Mesendoderm (in vitro differentiated cells): ENCODE results near the gene KRTAP5-6.

ENCODE experiments used
- DNase-seq: peaks from one replicate; pipeline ENCODE4 v3.0.0; 2013
- H2AK5ac ChIP-seq: 2 replicates; pipeline ENCODE4 v1.6.1; 2013; ENCODE audit warnings: low read length, inconsistent platforms
- H2BK120ac ChIP-seq: 2 replicates; pipeline ENCODE4 v1.6.1; 2013; ENCODE audit warnings: low read depth, mild to moderate bottlenecking, low read length, moderate library complexity, mixed read lengths
- H2BK15ac ChIP-seq: replicated peaks from 2 replicates; pipeline ENCODE4 v1.6.1; 2013; ENCODE audit warnings: low read depth, mild to moderate bottlenecking, moderate library complexity
- H2BK5ac ChIP-seq: 2 replicates; pipeline ENCODE4 v1.6.1; 2013; ENCODE audit warnings: low read length, inconsistent platforms
- H3K18ac ChIP-seq: 2 replicates; pipeline ENCODE4 v1.6.1; 2013; ENCODE audit warnings: mild to moderate bottlenecking, low read length, mixed read lengths
- H3K23ac ChIP-seq: one replicate; pipeline ENCODE4 v1.6.1; 2013; ENCODE audit warnings: low read length
- H3K27ac ChIP-seq: 2 replicates; pipeline ENCODE4 v1.5.1; 2013; ENCODE audit warnings: low read depth, mild to moderate bottlenecking, inconsistent platforms, low read length, moderate library complexity
- H3K27me3 ChIP-seq: 2 replicates; pipeline ENCODE4 v1.6.1; 2013; ENCODE audit warnings: low read length, control low read depth, mild to moderate bottlenecking, inconsistent platforms; ENCODE audit not compliant: insufficient read depth, poor library complexity
- H3K36me3 ChIP-seq: 2 replicates; pipeline ENCODE4 v1.6.1; 2013; ENCODE audit warnings: low read length, inconsistent platforms; ENCODE audit not compliant: control insufficient read depth, insufficient read depth
- H3K4ac ChIP-seq: one replicate; pipeline ENCODE4 v1.6.1; 2013; ENCODE audit warnings: low read depth, mild to moderate bottlenecking, low read length, moderate library complexity
- H3K4me1 ChIP-seq: 2 replicates; pipeline ENCODE4 v1.6.1; 2013; ENCODE audit warnings: low read depth, low read length, inconsistent platforms; ENCODE audit not compliant: control insufficient read depth
- H3K4me2 ChIP-seq: 2 replicates; pipeline ENCODE4 v1.6.1; 2013; ENCODE audit warnings: low read length
- H3K4me3 ChIP-seq: 2 replicates; pipeline ENCODE4 v1.5.1; 2013; ENCODE audit warnings: mild to moderate bottlenecking, low read length
- H3K56ac ChIP-seq: one replicate; pipeline ENCODE4 v1.6.1; 2013; ENCODE audit warnings: low read length
- H3K79me1 ChIP-seq: 2 replicates; pipeline ENCODE4 v1.6.1; 2013; ENCODE audit warnings: low read length, inconsistent platforms
- H3K79me2 ChIP-seq: 2 replicates; pipeline ENCODE4 v1.6.1; 2013; ENCODE audit warnings: mild to moderate bottlenecking, low read length; ENCODE audit not compliant: control insufficient read depth, insufficient read depth
- H3K9ac ChIP-seq: 2 replicates; pipeline ENCODE4 v1.6.1; 2013; ENCODE audit warnings: low read length, inconsistent platforms
- H4K5ac ChIP-seq: one replicate; pipeline ENCODE4 v1.6.1; 2013; ENCODE audit warnings: low read length
- H4K8ac ChIP-seq: one replicate; pipeline ENCODE4 v1.6.1; 2013; ENCODE audit warnings: low read depth, mild to moderate bottlenecking, control low read depth, low read length, moderate library complexity
- WGBS: extraction: QIAGEN DNeasy Blood & Tissue Kit; methylation state at CpG from one replicate; pipeline ENCODE4 v1.1.7; 2013; ENCODE audit warnings: low lambda C conversion rate, missing lambda C conversion rate; ENCODE audit not compliant: insufficient coverage; ENCODE audit errors: extremely low coverage; 5-methylcytosine and 5-hydroxymethylcytosine counted together

Gene KRTAP5-6

DNA sequence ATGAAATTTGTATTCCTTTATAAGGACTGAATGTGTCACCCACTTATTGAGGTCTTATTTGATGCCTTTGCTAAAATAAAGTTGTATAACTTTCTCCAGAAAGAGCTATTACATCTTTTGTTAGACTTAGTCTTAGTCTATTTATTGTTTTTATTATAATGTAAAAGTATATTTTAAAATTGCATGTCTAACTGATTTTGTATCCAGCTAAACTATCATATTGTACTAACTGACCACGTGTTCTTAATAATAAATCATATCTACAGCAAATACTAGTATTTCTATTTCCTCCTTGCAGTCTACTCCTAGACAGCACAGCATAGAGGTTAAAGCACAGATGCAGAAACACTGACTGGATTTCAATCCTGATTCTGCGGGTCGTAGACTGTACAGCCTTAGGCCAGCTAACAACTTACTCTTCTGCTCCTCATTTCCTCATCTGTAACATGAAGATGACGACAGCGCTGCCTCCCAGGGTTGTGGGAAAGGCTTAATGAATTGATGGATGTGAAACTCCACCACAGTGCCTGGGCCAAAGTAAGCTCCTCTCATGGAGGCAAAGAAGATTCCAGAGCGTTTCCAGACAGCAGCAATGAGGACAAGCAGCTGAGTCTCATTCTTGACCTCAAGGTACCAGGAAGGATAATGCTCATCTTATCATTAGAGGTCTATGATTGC is 40.2 kb downstream of the KRTAP5-6 start:
- Histone ChIP-seq H2BK15ac (no peak overlapping the region), H3K18ac (no peak overlapping the region), H3K23ac (no peak overlapping the region), H4K8ac (no peak overlapping the region), H2AK5ac (no peak overlapping the region), H3K56ac (no peak overlapping the region), H3K36me3 (no peaks in the 10 kb centered on the region), H3K27me3 (no peaks in the 10 kb centered on the region), H2BK5ac (no peak overlapping the region), H3K4me1 (no peaks in the 10 kb centered on the region), H3K79me2 (no peaks in the 10 kb centered on the region), H3K27ac (no peak overlapping the region), H3K4me2 (no peak overlapping the region), H3K4me3 (no peak overlapping the region), H3K9ac (no peak overlapping the region), H3K79me1 (no peaks in the 10 kb centered on the region), H2BK120ac (no peak overlapping the region), H3K4ac (no peak overlapping the region), H4K5ac (no peak overlapping the region)
- WGBS = no CpG with 5 or more reads among the region's 6 CpGs
- DNase-seq = no peak

DNA sequence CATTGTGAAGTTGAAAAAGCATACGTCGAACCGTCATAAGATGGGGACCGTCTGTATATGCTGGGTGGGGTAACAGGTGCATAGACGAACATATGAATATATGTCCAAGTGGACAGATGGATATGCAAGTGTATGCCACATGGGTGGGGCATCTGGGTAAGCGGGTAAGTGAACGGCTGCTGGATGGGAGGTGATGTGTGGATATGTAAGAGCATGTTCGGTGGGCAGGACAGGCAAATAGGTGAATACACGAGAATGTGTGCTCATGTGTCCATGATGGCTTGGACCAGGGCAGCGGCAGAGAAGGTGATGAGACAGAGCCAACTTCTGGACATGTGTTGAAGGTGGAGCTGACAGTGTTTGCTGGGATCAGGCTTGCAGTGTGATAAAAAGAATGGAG is 41.4 kb downstream of the KRTAP5-6 start:
- H2BK15ac ChIP-seq = no peak overlapping the region
- no peak overlapping the region for H3K4ac ChIP-seq
- H3K79me1 ChIP-seq = no peaks in the 10 kb centered on the region
- no peak overlapping the region for H3K56ac ChIP-seq
- no peak overlapping the region for H2BK5ac ChIP-seq
- no peak overlapping the region for H4K8ac ChIP-seq
- H3K27me3 ChIP-seq = no peaks in the 10 kb centered on the region
- H3K79me2 ChIP-seq = no peaks in the 10 kb centered on the region
- no peaks in the 10 kb centered on the region for H3K36me3 ChIP-seq
- WGBS = no CpG with 5 or more reads among the region's 10 CpGs
- H3K23ac ChIP-seq = no peak overlapping the region
- H3K9ac ChIP-seq = no peak overlapping the region
- no peak for DNase-seq
- H2BK120ac ChIP-seq = no peak overlapping the region
- H3K4me1 ChIP-seq = no peaks in the 10 kb centered on the region
- H4K5ac ChIP-seq = no peak overlapping the region
- no peak overlapping the region for H3K18ac ChIP-seq
- no peak overlapping the region for H3K4me3 ChIP-seq
- no peak overlapping the region for H2AK5ac ChIP-seq
- H3K4me2 ChIP-seq = no peak overlapping the region
- no peak overlapping the region for H3K27ac ChIP-seq

DNA sequence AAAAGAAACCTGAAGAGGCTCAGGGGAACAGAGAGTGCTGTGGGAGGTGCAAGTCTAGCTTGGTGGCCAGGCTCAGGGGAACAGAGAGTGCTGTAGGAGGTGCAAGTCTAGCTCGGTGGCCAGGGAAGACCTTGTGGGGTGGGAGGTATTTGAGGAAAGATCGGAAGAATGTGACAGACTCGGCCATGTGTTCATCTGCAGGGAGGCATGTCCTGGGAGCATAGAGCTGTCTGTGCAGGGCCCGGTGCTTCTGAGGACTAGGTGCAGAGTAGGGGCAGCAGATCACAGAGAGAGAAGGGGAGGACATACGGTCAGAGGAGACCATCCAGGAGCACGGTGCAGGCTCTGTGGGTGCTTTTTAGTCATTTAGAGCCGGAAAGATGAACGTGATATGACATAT is 42.6 kb downstream of the KRTAP5-6 start:
- H3K27me3 ChIP-seq = no peaks in the 10 kb centered on the region
- H3K18ac ChIP-seq = no peak overlapping the region
- no peak overlapping the region for H4K5ac ChIP-seq
- no peak overlapping the region for H2BK15ac ChIP-seq
- H3K4ac ChIP-seq = no peak overlapping the region
- no peaks in the 10 kb centered on the region for H3K36me3 ChIP-seq
- H3K79me1 ChIP-seq = no peaks in the 10 kb centered on the region
- no CpG with 5 or more reads among the region's 8 CpGs for WGBS
- H3K79me2 ChIP-seq = no peaks in the 10 kb centered on the region
- no peaks in the 10 kb centered on the region for H3K4me1 ChIP-seq
- DNase-seq = no peak
- H3K9ac ChIP-seq = no peak overlapping the region
- no peak overlapping the region for H2BK5ac ChIP-seq
- H3K4me3 ChIP-seq = no peak overlapping the region
- H4K8ac ChIP-seq = no peak overlapping the region
- no peak overlapping the region for H3K4me2 ChIP-seq
- no peak overlapping the region for H2BK120ac ChIP-seq
- H3K23ac ChIP-seq = no peak overlapping the region
- H2AK5ac ChIP-seq = no peak overlapping the region
- no peak overlapping the region for H3K56ac ChIP-seq
- no peak overlapping the region for H3K27ac ChIP-seq

DNA sequence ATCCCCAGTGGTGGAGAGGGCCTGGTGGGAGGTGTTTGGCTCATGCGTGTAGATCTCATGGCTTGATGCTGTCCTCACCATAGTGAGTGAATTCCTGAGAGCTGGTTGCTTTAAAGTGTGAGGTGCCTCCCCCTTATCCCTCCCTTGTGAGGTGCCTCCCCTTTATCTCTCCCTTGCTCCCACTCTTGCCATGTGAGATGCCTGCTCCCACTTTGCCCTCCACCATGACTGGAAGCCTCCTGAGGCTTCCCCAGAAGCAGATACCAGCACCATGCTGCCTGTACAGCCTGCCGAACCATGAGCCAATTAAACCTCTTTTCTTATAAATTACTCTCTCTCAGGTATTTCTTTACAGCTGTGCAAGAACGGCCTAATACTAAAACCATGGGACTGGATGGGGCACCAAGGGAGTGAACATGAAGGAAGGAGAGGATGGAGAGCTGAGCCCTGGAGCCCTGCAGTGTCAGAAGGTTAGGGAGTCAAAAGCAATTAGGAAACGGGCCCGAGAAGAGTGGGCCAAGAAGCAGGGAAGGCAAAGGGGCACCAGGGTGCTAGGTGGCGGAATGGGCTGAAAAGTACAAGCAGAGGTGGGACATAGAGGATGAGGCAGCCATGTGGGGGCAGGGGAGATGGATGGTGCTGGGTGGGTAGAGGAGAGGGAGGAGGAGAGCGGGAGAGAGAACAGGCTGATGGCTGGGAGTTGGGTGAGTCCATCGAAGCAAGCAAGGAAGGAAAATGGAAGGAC is 44.0 kb downstream of the KRTAP5-6 start:
- Histone ChIP-seq H3K4me2 (no peak overlapping the region), H2BK120ac (no peak overlapping the region)
- DNase-seq = no peak

GRCh38 chr11:1741741-1742140 is 44.7 kb downstream of the KRTAP5-6 start:
- H3K4me2 ChIP-seq = no peak overlapping the region
- H2BK120ac ChIP-seq = no peak overlapping the region
- H2BK5ac ChIP-seq = no peak overlapping the region
- H3K27me3 ChIP-seq = no peaks in the 10 kb centered on the region
- H3K4me3 ChIP-seq = no peak overlapping the region
- no peak overlapping the region for H3K27ac ChIP-seq
- no CpG with 5 or more reads among the region's 4 CpGs for WGBS
- no peak overlapping the region for H3K56ac ChIP-seq
- no peaks in the 10 kb centered on the region for H3K36me3 ChIP-seq
- H3K18ac ChIP-seq = no peak overlapping the region
- H3K79me2 ChIP-seq = no peaks in the 10 kb centered on the region
- H4K8ac ChIP-seq = no peak overlapping the region
- no peak overlapping the region for H3K4ac ChIP-seq
- DNase-seq = no peak
- H3K23ac ChIP-seq = no peak overlapping the region
- H3K9ac ChIP-seq = no peak overlapping the region
- no peak overlapping the region for H4K5ac ChIP-seq
- no peak overlapping the region for H2AK5ac ChIP-seq
- H2BK15ac ChIP-seq = no peak overlapping the region
- no peaks in the 10 kb centered on the region for H3K79me1 ChIP-seq
- no peaks in the 10 kb centered on the region for H3K4me1 ChIP-seq

More for the DNA sequence above, 44.0 kb downstream of the KRTAP5-6 start:
- Histone ChIP-seq H3K18ac (no peak overlapping the region), H3K79me1 (no peaks in the 10 kb centered on the region), H3K27me3 (no peaks in the 10 kb centered on the region), H3K36me3 (no peaks in the 10 kb centered on the region), H3K56ac (no peak overlapping the region), H4K5ac (no peak overlapping the region), H4K8ac (no peak overlapping the region), H3K9ac (no peak overlapping the region), H3K23ac (no peak overlapping the region), H3K4me3 (no peak overlapping the region), H3K4me1 (no peaks in the 10 kb centered on the region), H2AK5ac (no peak overlapping the region), H3K79me2 (no peaks in the 10 kb centered on the region), H2BK15ac (no peak overlapping the region), H3K27ac (no peak overlapping the region), H3K4ac (no peak overlapping the region), H2BK5ac (no peak overlapping the region)
- no CpG with 5 or more reads among the region's 8 CpGs for WGBS
